ENCODE measurements around the gene MED29. TPM values are rescaled to one million over a fixed set of nuclear protein-coding genes. Genes with fewer than 3 reads are reported as not detected.

The MED29 gene
- total and polyA plus RNA-seq, 2 donors (not counting 1 experiment from before 2014, with no cell fraction given): 23.0 to 28.9 TPM

GRCh38 chr19:39407660-39408391 is 16.6 kb downstream of the MED29 start:
- no peaks in the 10 kb centered on the region for H3K27me3 ChIP-seq (ENCODE audit: control insufficient read depth, insufficient read depth, low read length)
- H3K9ac ChIP-seq (ENCODE audit: insufficient read depth, low read length): peak overlapping the region; percentile 98
- H3K4me3 ChIP-seq (replicated peaks in 1 of 4; ENCODE audit: control extremely low read depth in 1 of 4, insufficient read depth in 1 of 4, low read depth in 3 of 4, low read length in 4 of 4): peak overlapping the region; percentile 79 to 98 (median 96)
- peak overlapping the region; percentile 83 for H3K4me2 ChIP-seq (ENCODE audit: extremely low read depth, insufficient read depth, low read length)
- TF ChIP-seq CTCF (conservative IDR thresholded peaks at IDR 0.05 in 1 of 2, IDR thresholded peaks at IDR 0.05 in 1 of 2; ENCODE audit: low read depth in 1 of 2, low read length in 2 of 2): no peak
- TF ChIP-seq EZH2 (IDR thresholded peaks at IDR 0.05; ENCODE audit: low read length, missing control alignments): no peak
- H2AFZ ChIP-seq (ENCODE audit: low read length): no peak overlapping the region
- H4K20me1 ChIP-seq (ENCODE audit: control insufficient read depth, extremely low read depth, insufficient read depth, low read length): peaks cover 6% of the 10 kb centered on the region
- DNase-seq (ENCODE audit: low read depth in 2 of 2): peak in 1 of 2 donors; percentile 46
- peaks cover 18% of the 10 kb centered on the region for H3K4me1 ChIP-seq (ENCODE audit: control insufficient read depth, extremely low read depth, insufficient read depth, low read length)
- no peaks in the 10 kb centered on the region for H3K9me3 ChIP-seq (ENCODE audit: control insufficient read depth, insufficient read depth, low read depth, low read length)
- peaks cover 38% of the 10 kb centered on the region for H3K79me2 ChIP-seq (ENCODE audit: control insufficient read depth, insufficient read depth, low read length)
- peak overlapping the region; percentile 97 for H3K27ac ChIP-seq (ENCODE audit: insufficient read depth, low read length)
- peaks cover 12% of the 10 kb centered on the region for H3K36me3 ChIP-seq (ENCODE audit: control insufficient read depth, insufficient read depth, low read length)

GRCh38 chr19:39408392-39409207 is 17.4 kb downstream of the MED29 start:
- Histone ChIP-seq H3K27ac (ENCODE audit: insufficient read depth, low read length) (peak overlapping the region; percentile 97), H3K4me1 (ENCODE audit: control insufficient read depth, extremely low read depth, insufficient read depth, low read length) (peaks cover 14% of the 10 kb centered on the region), H3K36me3 (ENCODE audit: control insufficient read depth, insufficient read depth, low read length) (peaks cover 12% of the 10 kb centered on the region), H2AFZ (ENCODE audit: low read length) (no peak overlapping the region), H3K4me3 (replicated peaks in 1 of 4; ENCODE audit: control extremely low read depth in 1 of 4, insufficient read depth in 1 of 4, low read depth in 3 of 4, low read length in 4 of 4) (peak overlapping the region; percentile 79 to 98 (median 96)), H3K4me2 (ENCODE audit: extremely low read depth, insufficient read depth, low read length) (peak overlapping the region; percentile 83), H3K27me3 (ENCODE audit: control insufficient read depth, insufficient read depth, low read length) (no peaks in the 10 kb centered on the region), H3K79me2 (ENCODE audit: control insufficient read depth, insufficient read depth, low read length) (peaks cover 38% of the 10 kb centered on the region), H4K20me1 (ENCODE audit: control insufficient read depth, extremely low read depth, insufficient read depth, low read length) (peaks cover 6% of the 10 kb centered on the region), H3K9me3 (ENCODE audit: control insufficient read depth, insufficient read depth, low read depth, low read length) (no peaks in the 10 kb centered on the region), H3K9ac (ENCODE audit: insufficient read depth, low read length) (peak overlapping the region; percentile 98)
- DNase-seq (ENCODE audit: low read depth in 2 of 2): peak; percentile 38 to 70
- TF ChIP-seq CTCF (conservative IDR thresholded peaks at IDR 0.05 in 1 of 2, IDR thresholded peaks at IDR 0.05 in 1 of 2; ENCODE audit: low read depth in 1 of 2, low read length in 2 of 2): no peak
- TF ChIP-seq EZH2 (IDR thresholded peaks at IDR 0.05; ENCODE audit: low read length, missing control alignments): no peak
